Erythroblast (primary cell): Measurements from ENCODE around the gene MSI2.

Experiments
- GATA1 ChIP-seq: IDR thresholded peaks from 2 replicates; pipeline ENCODE4 v1.6.1; 2011; ENCODE audit warnings: low read depth, mild to moderate bottlenecking, control low read depth, low read length, moderate library complexity
- POLR2A ChIP-seq: IDR thresholded peaks from 2 replicates; pipeline ENCODE4 v1.6.1; 2011; ENCODE audit warnings: mild to moderate bottlenecking, low read length

DNA sequence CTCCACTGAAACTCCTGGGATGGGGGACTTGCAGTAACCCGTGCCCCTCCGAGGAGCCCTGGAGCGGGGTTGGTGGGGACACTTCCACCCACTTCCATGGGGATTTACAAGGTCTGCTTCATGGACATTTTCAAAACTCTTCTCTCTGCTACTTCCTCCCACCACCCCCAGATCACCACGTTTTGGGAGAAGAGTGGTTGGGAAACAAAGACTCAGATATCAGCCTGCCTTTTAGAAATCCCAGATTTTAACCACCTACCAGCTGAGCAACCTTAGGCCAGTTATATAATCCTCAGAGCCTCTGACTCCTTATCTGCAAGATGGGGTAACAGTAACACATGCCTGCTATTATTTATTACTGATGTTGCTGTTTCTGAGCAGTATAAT, 304.0 kb downstream of the MSI2 start:
- no peak for TF ChIP-seq POLR2A
- TF ChIP-seq GATA1, result no peak
